Measurements from ENCODE around the gene MORC3.
"Not testable (repeated sequence)": the region's sequence is repeated elsewhere in the genome, so short reads cannot be mapped to it uniquely, and the experiment has no call there.

Gene MORC3

DNA sequence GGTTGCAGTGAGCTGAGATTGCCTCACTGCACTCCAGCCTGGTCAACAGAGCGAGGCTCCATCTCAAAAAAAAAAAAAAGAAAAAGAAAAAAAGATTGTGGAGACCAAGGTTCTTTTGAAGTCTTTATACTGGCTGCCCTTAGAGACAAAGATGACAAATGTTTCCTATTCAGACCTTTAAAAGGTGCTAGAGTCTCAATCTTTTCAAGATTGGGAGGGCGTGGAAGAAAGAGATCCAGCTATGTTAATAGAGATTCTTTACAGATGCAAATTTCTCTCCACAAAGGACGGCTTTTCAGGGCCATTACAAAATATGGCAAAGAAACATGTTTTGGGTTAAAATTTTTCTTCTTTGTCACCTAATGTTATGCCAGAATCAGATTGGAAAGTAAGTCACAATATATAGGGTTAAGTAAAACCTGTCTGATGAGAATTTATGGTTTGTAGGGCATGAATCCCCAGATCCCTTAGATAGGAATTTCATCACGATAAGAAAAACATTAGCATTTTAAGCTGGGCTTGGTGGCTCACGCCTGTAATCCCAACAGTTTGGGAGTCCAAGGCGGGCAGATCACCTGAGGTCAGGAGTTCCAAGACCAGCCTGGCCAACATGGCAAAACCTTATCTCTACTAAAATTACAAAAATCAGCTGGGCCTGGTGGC is 13.0 kb upstream of the MORC3 start:
- no peaks in the 10 kb centered on the region for H3K36me3 ChIP-seq (ENCODE audit: control insufficient read depth in 5 of 5, insufficient read depth in 5 of 5, low read length in 5 of 5)
- no peak overlapping the region for H3K4me3 ChIP-seq (ENCODE audit: low read depth in 1 of 5, low read length in 5 of 5)
- H3K9me3 ChIP-seq (ENCODE audit: control insufficient read depth in 5 of 5, low read length in 5 of 5), result peaks cover 0 to 13% (median 8%) of the 10 kb centered on the region in 5 donors
- no peaks in the 10 kb centered on the region for H3K4me1 ChIP-seq (ENCODE audit: control insufficient read depth in 5 of 5, insufficient read depth in 5 of 5, low read length in 5 of 5)
- no peak overlapping the region for H3K9ac ChIP-seq (ENCODE audit: low read length in 5 of 5)
- H3K27ac ChIP-seq (ENCODE audit: low read depth, low read length), result no peak overlapping the region
- H3K27me3 ChIP-seq (ENCODE audit: control insufficient read depth in 5 of 5, insufficient read depth in 4 of 5, low read length in 5 of 5), result no peaks in the 10 kb centered on the region

- Histone ChIP-seq H3K4me3 (ENCODE audit: low read depth in 1 of 5, low read length in 5 of 5) (no peak overlapping the region), H3K9ac (ENCODE audit: low read length in 5 of 5) (no peak overlapping the region), H3K4me1 (ENCODE audit: control insufficient read depth in 5 of 5, insufficient read depth in 5 of 5, low read length in 5 of 5) (no peaks in the 10 kb centered on the region), H3K27ac (ENCODE audit: low read depth, low read length) (no peak overlapping the region), H3K27me3 (ENCODE audit: control insufficient read depth in 5 of 5, insufficient read depth in 4 of 5, low read length in 5 of 5) (no peaks in the 10 kb centered on the region), H3K9me3 (ENCODE audit: control insufficient read depth in 5 of 5, low read length in 5 of 5) (peaks cover 0 to 13% (median 8%) of the 10 kb centered on the region in 5 donors), H3K36me3 (ENCODE audit: control insufficient read depth in 5 of 5, insufficient read depth in 5 of 5, low read length in 5 of 5) (no peaks in the 10 kb centered on the region)
Measured at GRCh38 chr21:36310016-36310415, 10.0 kb upstream of the MORC3 start.

- H3K9ac ChIP-seq (ENCODE audit: low read length in 5 of 5); H3K27ac ChIP-seq (ENCODE audit: low read depth, low read length); H3K4me1 ChIP-seq (ENCODE audit: control insufficient read depth in 5 of 5, insufficient read depth in 5 of 5, low read length in 5 of 5); H3K27me3 ChIP-seq (ENCODE audit: control insufficient read depth in 5 of 5, insufficient read depth in 4 of 5, low read length in 5 of 5); H3K36me3 ChIP-seq (ENCODE audit: control insufficient read depth in 5 of 5, insufficient read depth in 5 of 5, low read length in 5 of 5); H3K4me3 ChIP-seq (ENCODE audit: low read depth in 1 of 5, low read length in 5 of 5); H3K9me3 ChIP-seq (ENCODE audit: control insufficient read depth in 5 of 5, low read length in 5 of 5): not testable (repeated sequence)
Measured at GRCh38 chr21:36313446-36313845, 6.6 kb upstream of the MORC3 start.

GRCh38 chr21:36316045-36316444 is 4.0 kb upstream of the MORC3 start:
- H3K9ac ChIP-seq (ENCODE audit: low read length in 5 of 5); H3K27ac ChIP-seq (ENCODE audit: low read depth, low read length); H3K27me3 ChIP-seq (ENCODE audit: control insufficient read depth in 5 of 5, insufficient read depth in 4 of 5, low read length in 5 of 5); H3K36me3 ChIP-seq (ENCODE audit: control insufficient read depth in 5 of 5, insufficient read depth in 5 of 5, low read length in 5 of 5); H3K4me1 ChIP-seq (ENCODE audit: control insufficient read depth in 5 of 5, insufficient read depth in 5 of 5, low read length in 5 of 5); H3K9me3 ChIP-seq (ENCODE audit: control insufficient read depth in 5 of 5, low read length in 5 of 5); H3K4me3 ChIP-seq (ENCODE audit: low read depth in 1 of 5, low read length in 5 of 5): not testable (repeated sequence)

GRCh38 chr21:36316872-36317484 is 3.0 kb upstream of the MORC3 start:
- peaks cover 0 to 14% (median 11%) of the 10 kb centered on the region in 5 donors for H3K4me1 ChIP-seq (ENCODE audit: control insufficient read depth in 5 of 5, insufficient read depth in 5 of 5, low read length in 5 of 5)
- H3K27me3 ChIP-seq (ENCODE audit: control insufficient read depth in 5 of 5, insufficient read depth in 4 of 5, low read length in 5 of 5), result no peaks in the 10 kb centered on the region
- H3K36me3 ChIP-seq (ENCODE audit: control insufficient read depth in 5 of 5, insufficient read depth in 5 of 5, low read length in 5 of 5), result no peaks in the 10 kb centered on the region
- no peak overlapping the region for H3K4me3 ChIP-seq (ENCODE audit: low read depth in 1 of 5, low read length in 5 of 5)
- H3K9ac ChIP-seq (ENCODE audit: low read length in 5 of 5), result no peak overlapping the region
- H3K27ac ChIP-seq (ENCODE audit: low read depth, low read length), result no peak overlapping the region
- H3K9me3 ChIP-seq (ENCODE audit: control insufficient read depth in 5 of 5, low read length in 5 of 5), result peaks cover 0 to 2% (median 0%) of the 10 kb centered on the region in 5 donors

GRCh38 chr21:36319406-36319766 is 611 bp upstream of the MORC3 start:
- Histone ChIP-seq H3K27ac (ENCODE audit: low read depth, low read length) (peak overlapping the region; percentile 99), H3K9ac (ENCODE audit: low read length in 5 of 5) (peak overlapping the region in 4 of 5 donors; percentile 51 to 76 (median 64))

DNA sequence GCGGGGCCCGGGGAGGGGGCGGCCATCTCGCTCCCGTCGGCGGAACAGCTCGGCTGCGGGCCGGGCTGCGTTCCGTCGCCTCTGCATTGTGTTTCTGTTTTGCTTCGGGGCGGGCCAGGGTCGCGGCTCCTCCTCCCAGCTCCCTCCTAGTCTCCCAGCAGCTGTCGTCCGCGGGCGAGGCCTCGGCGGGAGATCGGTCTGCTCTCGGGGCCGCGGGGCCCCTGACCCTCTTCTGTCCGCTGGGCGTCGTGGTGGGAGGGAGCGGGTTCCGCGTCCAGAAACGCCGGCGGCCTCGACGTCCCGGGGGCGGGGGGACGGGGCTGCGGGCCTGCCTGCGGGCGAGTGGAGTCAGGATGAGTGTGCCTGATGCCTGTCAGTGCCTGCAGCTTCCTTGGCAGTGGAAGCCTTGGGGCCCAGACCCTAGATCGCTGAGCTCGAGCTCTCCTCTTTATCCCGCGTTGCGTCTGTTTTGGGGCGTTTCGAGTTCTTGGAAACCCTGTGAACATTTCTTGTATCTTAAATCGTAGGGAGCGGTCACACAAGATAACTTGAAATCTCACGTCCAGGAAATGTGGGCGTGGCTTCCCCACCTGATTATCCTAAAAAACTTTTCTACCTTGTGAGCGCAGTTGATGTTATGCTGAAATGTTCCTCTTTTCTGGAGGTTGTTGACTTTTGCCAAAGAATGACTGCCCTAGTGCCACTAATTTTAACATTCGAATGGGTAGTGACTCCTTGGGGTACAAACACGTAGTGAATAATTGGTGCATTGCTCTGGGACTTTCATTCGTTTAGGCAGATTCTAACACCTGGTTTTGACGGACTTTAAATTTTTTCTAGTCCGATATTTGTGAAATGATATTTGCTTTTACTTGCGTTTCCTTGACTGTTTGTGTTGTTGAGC is 676 bp downstream of the MORC3 start:
- Histone ChIP-seq H3K27ac (ENCODE audit: low read depth, low read length) (peak overlapping the region; percentile 99), H3K9me3 (ENCODE audit: control insufficient read depth in 5 of 5, low read length in 5 of 5) (peaks cover 0 to 2% (median 0%) of the 10 kb centered on the region in 5 donors), H3K27me3 (ENCODE audit: control insufficient read depth in 5 of 5, insufficient read depth in 4 of 5, low read length in 5 of 5) (no peaks in the 10 kb centered on the region), H3K4me1 (ENCODE audit: control insufficient read depth in 5 of 5, insufficient read depth in 5 of 5, low read length in 5 of 5) (peaks cover 0 to 42% (median 38%) of the 10 kb centered on the region in 5 donors), H3K4me3 (ENCODE audit: low read depth in 1 of 5, low read length in 5 of 5) (peak overlapping the region; percentile 83 to 94 (median 91)), H3K9ac (ENCODE audit: low read length in 5 of 5) (peak overlapping the region; percentile 69 to 91 (median 88)), H3K36me3 (ENCODE audit: control insufficient read depth in 5 of 5, insufficient read depth in 5 of 5, low read length in 5 of 5) (peaks cover 0 to 8% (median 0%) of the 10 kb centered on the region in 5 donors)

More at GRCh38 chr21:36319406-36319766, 611 bp upstream of the MORC3 start:
- not testable (repeated sequence) for H3K27me3 ChIP-seq (ENCODE audit: control insufficient read depth in 5 of 5, insufficient read depth in 4 of 5, low read length in 5 of 5); H3K9me3 ChIP-seq (ENCODE audit: control insufficient read depth in 5 of 5, low read length in 5 of 5); H3K36me3 ChIP-seq (ENCODE audit: control insufficient read depth in 5 of 5, insufficient read depth in 5 of 5, low read length in 5 of 5)
- Histone ChIP-seq H3K4me3 (ENCODE audit: low read depth in 1 of 5, low read length in 5 of 5) (peak overlapping the region; percentile 64 to 94 (median 86)), H3K4me1 (ENCODE audit: control insufficient read depth in 5 of 5, insufficient read depth in 5 of 5, low read length in 5 of 5) (peaks cover 0 to 33% (median 30%) of the 10 kb centered on the region in 5 donors)

DNA sequence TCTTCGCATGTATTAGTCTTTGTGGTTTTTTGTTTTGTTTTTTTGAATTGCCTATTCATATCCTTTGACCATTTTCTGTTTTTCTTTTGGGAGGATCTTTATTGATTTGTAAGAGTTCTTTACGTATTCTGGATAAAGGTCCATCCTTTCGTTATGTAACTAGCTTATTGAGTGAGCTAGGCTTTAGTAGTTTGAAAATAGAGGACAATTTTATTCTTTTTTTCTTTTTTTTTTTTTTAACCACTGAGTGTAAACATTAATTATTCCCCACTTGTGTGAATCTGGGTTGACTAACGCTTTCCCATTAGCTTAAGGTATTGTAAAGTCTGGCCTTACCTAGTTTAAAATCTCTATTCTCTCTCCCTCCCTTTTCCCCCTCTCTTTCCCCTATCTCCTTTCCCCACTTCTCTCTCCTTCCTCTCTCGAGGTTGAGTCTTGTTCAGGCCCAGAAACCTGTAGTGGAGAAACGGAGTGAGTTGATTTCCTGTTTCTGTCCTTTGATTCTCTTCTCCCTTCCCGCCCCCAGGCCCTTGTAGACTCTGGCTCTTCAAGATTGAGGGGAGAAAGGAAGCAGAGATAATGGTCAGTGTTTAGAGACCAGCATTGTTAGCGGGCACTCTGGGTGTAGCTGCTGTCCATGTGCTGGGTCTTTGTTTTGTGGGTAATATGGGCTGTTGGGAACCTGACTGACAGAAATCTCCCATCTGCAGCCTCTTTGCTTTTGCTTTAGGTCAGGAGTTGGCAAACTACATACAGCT is 1.5 kb downstream of the MORC3 start:
- no peaks in the 10 kb centered on the region for H3K9me3 ChIP-seq (ENCODE audit: control insufficient read depth in 5 of 5, low read length in 5 of 5)
- peak overlapping the region; percentile 83 to 94 (median 91) for H3K4me3 ChIP-seq (ENCODE audit: low read depth in 1 of 5, low read length in 5 of 5)
- H3K36me3 ChIP-seq (ENCODE audit: control insufficient read depth in 5 of 5, insufficient read depth in 5 of 5, low read length in 5 of 5), result peaks cover 0 to 8% (median 0%) of the 10 kb centered on the region in 5 donors
- H3K27me3 ChIP-seq (ENCODE audit: control insufficient read depth in 5 of 5, insufficient read depth in 4 of 5, low read length in 5 of 5), result no peaks in the 10 kb centered on the region
- peak overlapping the region; percentile 69 to 91 (median 88) for H3K9ac ChIP-seq (ENCODE audit: low read length in 5 of 5)
- peaks cover 0 to 42% (median 38%) of the 10 kb centered on the region in 5 donors for H3K4me1 ChIP-seq (ENCODE audit: control insufficient read depth in 5 of 5, insufficient read depth in 5 of 5, low read length in 5 of 5)
- H3K27ac ChIP-seq (ENCODE audit: low read depth, low read length), result peak overlapping the region; percentile 99

GRCh38 chr21:36322083-36322424 is 2.1 kb downstream of the MORC3 start:
- Histone ChIP-seq H3K4me1 (ENCODE audit: control insufficient read depth in 5 of 5, insufficient read depth in 5 of 5, low read length in 5 of 5) (peaks cover 0 to 42% (median 38%) of the 10 kb centered on the region in 5 donors), H3K9ac (ENCODE audit: low read length in 5 of 5) (peak overlapping the region; percentile 69 to 91 (median 88)), H3K4me3 (ENCODE audit: low read depth in 1 of 5, low read length in 5 of 5) (peak overlapping the region; percentile 22 to 94 (median 86)), H3K36me3 (ENCODE audit: control insufficient read depth in 5 of 5, insufficient read depth in 5 of 5, low read length in 5 of 5) (peaks cover 0 to 8% (median 0%) of the 10 kb centered on the region in 5 donors), H3K27me3 (ENCODE audit: control insufficient read depth in 5 of 5, insufficient read depth in 4 of 5, low read length in 5 of 5) (no peaks in the 10 kb centered on the region), H3K27ac (ENCODE audit: low read depth, low read length) (peak overlapping the region; percentile 99), H3K9me3 (ENCODE audit: control insufficient read depth in 5 of 5, low read length in 5 of 5) (no peaks in the 10 kb centered on the region)

All from subcutaneous abdominal adipose tissue (tissue), 5 donors.